Measurements from ENCODE around the gene ZNF69.
"Not testable (repeated sequence)": the region's sequence is repeated elsewhere in the genome, so short reads cannot be mapped to it uniquely, and the experiment has no call there.

The ZNF69 gene

DNA sequence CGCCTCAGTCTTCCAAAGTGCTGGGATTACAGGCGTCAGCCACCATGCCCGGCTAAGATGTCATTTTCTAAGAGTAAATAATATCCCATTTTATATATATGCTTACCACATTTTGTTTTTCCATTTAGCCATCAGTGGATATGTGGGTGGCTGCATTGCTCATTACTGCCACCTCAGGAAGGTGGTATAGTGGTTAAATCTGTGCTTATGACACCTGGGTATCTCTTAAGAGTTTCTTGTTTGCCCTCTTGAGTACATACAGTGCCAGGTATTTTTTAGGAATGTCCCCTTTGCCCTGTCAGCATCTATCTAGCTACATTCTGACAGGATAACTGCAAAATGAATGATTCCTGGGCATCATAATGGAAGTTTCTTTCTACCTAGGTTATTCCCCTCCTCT is 14.6 kb downstream of the ZNF69 start:
- no peak for DNase-seq

DNA sequence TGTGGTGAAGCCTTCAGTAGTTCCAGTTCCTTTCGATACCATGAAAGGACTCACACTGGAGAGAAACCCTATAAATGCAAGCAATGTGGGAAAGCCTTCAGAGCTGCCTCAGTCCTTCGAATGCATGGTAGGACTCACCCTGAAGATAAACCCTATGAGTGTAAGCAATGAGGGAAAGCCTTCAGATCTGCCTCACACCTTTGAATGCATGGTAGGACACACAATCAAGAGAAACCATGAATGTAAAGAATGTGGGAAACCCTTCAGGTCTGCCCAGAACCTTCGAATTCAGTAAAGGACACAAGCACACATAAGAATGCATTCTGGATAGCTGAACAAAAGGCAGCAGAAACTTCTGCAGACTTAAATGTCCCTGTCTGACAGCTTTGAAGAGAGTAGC is 18.3 kb downstream of the ZNF69 start:
- DNase-seq, result no peak

DNA sequence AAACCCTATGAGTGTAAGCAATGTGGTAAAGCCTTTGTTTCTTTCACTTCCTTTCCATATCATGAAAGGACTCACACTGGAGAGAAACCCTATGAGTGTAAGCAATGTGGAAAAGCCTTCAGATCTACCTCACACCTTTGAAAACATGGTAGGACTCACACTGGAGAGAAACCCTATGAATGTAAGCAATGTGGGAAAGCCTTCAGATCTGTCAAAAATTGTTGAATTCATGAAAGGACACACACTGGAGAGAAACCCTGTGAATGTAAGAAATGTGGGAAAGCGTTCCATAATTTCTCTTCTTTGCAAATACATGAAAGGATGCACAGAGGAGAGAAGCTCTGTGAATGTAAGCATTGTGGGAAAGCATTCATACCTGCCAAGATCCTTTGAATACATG is 24.4 kb downstream of the ZNF69 start:
- not testable (repeated sequence) for DNase-seq

DNA sequence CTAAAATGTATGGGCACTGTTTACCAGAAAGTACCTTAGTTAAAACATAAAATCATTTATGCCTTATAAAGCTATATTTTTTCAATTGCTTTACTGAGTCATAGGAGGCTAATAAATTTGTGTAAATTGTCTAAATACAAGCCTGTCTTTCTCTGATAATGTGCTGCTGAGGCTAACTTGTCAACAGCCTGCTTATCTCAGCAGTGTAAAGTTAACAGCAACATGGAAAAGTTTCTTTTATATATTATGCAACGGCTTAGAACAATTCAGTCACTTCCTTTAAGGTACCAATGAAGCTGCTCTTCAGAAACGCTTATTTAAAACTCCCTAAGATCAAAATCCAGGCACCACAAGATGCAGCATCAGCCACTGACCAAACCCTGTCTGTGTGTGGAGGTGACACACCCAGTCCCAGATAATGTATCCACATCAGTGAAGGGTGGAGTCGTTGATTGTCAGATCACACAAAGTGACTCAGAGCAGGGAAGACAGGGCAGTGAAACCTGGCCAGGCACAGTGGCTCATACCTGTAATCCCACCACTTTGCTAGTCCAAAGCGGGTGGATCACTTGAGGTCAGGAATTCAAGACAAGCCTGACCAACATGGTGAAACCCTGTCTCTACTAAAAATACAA is 27.0 kb downstream of the ZNF69 start:
- not testable (repeated sequence) for DNase-seq

DNA sequence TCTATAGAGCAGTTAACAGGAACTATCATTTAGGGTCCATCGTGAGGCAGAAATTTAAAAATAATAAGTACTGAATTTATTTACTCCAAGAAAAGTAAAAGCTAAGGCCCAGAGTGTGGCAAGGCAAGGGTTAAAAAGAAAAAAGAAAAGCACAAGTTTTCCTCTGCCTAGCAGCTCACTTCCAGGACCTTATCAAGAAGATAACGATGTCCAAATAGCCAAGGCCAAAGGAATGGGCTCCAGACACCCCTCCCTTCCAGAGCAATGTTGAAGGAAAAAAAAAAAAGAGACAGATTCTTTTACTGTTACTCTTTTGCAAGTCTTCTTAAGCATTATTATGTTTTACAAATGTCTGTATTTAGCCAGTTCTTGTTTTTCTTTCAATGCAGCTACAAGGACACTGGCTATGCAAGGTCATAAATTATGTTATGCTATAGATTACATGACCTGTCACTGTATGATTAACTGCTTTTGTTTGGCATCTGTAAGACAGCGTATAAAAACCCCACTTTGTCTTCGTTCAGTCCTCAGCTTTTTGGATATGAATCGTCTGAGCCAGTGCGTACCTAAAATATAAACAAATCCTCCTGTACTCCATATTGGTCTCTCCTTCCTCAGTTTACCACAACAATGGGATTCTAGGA is 34.4 kb downstream of the ZNF69 start:
- no peak for DNase-seq

DNA sequence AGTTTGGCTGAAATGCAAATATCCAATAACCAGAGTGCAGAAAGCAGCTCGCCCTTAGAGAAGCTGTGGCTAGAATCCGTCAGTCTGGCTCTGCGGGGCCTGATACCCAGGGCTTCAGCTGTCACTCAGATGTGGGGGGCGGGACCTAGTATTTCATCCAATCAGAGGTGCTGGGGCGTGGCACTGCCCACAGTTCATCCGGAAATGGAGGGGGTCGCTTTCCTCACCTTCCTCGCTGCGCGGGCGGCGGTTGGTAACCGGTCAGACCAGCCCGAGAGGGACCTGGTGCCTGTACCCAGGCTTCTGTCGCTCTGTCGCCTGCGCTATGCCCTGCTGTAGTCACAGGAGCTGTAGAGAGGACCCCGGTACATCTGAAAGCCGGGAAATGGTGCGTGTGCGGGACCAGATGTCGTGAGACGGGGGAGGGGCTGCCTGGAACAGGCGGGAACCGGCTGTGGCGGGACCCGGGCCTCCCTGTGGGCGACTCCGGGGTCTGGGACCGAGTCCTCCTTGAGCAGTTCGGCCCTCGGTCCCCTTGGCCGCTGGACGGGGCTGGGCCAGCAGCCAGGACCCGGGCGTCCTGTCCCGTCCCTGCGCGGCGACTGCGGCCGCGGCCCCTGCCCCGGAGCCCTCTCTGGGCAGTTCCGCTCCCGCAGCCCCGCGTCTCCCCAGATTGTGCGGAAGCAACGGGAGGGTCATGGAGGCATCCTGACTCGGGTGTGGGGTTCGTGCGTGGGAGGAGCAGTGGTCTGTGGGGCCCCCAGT is 37.5 kb downstream of the ZNF69 start, which contains the start of gene ZNF700:
TSS of gene ZNF700 (plus strand) at position 222 of the 765 bp plus-strand sequence. CDS start at position 326, 104 bp downstream.
- peak; percentile 86 for DNase-seq

DNA sequence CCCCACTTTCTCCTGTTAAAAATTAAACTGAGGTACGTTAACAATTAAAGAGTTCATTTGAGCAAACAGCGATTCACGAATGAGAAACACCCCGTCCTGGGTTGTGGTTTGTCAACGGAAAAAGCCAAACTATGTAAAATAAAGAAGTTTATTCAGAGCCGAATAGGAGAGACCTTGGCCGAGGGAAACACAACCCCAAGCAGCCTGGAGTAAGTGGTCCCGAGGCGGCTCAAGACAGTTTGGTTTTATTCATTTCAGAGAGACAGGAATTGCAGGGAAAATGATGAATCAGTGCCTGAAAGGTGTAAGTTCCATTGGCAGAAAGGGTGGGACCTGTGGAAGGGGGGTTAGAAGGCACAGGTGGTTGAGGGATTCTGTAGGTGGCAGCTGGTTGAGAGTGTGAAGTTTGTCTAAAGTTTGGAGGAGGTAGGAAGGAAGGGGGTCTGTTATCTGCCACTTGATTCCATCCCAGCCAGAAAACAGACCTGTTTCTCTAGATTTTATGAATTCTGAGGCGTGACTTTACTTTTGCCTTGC is 38.1 kb downstream of the ZNF69 start:
- not testable (repeated sequence) for DNase-seq

DNA sequence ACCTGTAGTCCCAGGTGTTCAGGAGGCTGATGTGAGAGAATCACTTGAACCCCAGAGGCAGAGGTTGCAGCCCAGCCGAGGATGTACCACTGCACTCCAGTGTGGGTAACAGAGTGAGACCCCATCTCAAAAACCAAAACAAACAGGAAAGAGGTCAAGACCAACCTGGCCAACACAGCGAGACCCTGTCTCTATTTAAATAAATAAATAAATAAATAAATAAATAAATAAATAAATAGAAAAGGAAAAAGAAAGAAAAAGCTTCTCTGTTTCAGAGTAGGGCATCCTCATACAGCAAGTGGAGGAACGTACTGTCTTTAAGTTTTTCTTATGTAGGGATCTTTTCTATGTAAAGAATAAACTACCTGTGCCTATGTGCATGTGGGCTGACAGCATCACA is 39.6 kb downstream of the ZNF69 start:
- DNase-seq, result no peak

DNA sequence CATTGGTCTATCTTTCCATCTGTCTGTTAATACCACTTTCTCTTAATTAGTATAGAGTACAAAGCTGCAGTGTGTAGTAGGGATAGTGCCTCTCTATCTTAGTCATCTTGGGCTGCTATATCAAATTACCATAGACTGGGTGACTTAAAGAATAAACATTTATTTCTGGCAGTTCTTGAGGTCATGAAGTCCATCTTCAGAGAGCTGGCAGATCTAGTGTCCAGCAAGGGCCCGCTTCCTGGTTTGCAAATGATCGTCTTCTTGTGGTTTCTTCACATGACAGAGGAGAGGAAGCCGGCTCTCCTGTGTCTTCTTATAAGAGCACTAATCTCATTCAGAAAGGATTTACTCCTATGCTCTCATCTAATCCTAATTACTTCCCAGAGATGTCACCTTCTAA is 43.5 kb downstream of the ZNF69 start:
- DNase-seq, result no peak

DNA sequence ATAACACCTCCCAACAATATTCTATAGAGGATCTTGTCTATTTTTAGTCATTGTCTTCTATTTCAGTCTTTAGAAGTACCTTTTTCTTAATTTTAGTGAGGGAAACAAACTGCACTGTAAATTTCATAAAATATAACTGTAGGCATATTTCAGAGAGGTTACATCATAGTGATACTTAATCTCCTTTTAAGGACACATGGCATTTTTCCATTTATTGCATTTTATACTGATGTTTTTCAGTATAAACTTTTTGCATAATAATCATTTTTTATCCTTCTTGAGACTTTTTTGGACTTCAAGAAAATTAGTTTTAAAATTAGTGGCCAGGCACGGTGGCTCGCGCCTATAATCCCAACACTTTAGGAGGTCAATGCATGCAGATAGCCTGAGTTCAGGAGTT is 43.9 kb downstream of the ZNF69 start:
- DNase-seq, result no peak

DNA sequence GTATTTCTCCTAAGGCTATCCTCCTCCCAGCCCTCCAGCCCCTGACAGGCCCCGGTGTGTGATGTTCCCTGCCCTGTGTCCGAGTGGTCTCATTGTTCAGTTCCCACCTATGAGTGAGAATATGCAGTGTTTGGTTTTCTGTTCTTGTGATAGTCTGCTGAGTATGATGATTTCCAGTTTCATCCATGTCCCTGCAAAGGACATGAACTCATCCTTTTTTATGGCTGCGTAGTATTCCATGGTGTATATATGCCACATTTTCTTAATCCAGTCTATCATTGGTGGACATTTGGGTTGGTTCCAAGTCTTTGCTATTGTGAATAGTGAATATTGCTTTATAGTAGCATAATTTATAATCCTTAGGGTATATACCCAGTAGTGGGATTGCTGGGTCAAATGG is 48.2 kb downstream of the ZNF69 start:
- not testable (repeated sequence) for DNase-seq

DNA sequence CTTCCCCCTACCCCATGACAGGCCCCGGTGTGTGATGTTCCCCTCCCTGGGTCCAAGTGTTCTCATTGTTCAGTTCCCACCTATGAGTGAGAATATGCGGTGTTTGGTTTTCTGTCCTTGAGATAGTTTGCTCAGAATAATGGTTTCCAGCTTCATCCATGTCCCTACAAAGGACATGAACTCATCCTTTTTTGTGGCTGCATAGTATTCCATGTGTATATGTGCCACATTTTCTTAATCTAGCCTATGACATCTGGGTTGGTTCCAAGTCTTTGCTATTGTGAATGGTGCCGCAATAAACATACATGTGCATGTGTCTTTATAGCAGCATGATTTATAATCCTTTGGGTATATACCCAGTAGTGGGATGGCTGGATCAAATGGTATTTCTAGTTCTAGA is 50.8 kb downstream of the ZNF69 start:
- not testable (repeated sequence) for DNase-seq

DNA sequence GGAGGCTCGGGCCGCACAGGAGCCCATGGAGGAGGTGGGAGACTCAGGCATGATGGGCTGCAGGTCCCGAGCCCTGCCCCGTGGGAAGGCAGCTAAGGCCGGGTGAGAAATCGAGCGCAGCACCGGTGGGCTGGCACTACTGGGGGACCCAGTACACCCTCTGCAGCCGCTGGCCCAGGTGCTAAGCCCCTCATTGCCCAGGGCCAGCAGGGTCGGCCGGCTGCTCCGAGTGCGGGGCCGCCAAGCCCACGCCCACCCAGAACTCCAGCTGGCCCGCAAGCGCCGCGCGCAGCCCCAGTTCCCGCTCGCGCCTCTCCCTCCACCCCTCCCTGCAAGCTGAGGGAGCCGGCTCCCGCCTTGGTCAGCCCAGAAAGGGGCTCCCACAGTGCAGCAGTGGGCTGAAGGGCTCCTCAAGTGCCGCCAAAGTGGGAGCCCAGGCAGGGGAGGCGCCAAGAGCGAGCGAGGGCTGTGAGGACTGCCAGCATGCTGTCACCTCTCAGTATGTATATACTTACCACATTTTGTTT is 53.8 kb downstream of the ZNF69 start:
- DNase-seq, result not testable (repeated sequence)

DNA sequence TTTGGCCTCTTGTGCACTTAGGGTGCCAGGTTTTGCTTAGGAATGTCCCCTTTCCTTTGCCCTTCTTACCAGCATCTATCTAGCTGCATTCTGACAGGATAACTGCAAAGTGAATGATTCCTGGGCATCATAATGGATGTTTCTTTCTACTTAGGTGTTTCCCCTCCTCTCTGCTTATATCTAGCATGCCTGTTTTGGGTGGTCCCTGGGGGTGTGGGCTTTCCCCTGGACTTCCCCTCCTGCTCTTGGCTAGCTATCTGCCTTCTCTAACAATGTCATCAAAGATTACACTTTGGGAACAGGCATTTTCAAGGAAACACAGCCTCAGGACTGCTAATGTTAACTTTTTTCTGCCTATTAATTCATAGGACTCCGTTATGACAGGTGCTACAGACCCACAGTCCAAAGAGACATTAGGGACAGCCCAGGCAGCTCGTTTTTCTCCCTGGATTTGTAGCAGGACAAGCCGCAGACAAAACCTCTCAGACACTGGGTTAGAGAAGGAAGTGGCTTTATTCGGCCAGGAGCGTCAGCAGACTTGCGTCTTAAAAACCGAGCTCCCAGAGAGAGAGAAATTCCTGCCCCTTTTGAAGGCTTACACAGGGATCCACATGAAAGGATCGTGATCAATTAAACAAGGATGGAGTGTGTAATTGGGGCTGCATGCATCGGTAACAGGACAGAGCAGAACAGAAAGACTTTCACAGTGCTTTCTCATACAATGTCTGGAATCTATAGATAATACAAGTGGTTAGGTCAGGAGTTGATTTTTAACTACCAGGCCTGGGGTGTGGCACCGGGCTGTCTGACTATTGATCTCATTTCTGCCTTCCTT is 54.6 kb downstream of the ZNF69 start:
- DNase-seq, result no peak

DNA sequence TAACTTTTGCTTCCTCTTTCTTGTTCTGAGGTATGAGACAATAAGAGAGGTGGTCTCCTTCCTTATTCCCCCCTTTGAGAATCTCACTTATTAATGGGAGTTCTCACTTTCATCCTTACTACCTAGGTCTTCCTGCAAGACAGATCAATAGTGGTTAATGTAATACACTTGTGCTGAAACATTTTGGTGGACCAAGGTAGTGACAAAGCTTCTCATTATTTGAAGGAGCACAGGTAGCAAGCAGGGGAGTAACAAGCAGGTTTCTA is 55.2 kb downstream of the ZNF69 start:
- no peak for DNase-seq

DNA sequence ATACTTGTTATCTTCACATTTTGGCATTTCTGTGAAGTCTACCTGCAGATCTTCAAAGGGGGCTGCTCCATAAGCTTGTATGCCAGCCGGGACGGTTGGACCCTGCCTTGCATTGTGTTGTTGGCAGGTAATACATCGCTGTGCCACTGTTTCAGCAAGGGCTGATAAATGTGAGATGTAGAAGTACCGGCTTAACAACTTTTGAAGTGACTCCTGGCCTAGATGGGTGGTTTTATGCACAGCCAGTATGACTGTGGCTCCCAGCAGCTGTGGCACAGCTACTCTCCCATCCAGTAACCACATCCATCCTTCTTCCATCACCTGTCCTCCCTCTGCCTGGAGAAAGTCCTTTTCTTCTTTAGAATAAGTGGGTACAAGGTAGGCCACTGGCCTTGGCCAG is 57.1 kb downstream of the ZNF69 start:
- DNase-seq, result no peak

DNA sequence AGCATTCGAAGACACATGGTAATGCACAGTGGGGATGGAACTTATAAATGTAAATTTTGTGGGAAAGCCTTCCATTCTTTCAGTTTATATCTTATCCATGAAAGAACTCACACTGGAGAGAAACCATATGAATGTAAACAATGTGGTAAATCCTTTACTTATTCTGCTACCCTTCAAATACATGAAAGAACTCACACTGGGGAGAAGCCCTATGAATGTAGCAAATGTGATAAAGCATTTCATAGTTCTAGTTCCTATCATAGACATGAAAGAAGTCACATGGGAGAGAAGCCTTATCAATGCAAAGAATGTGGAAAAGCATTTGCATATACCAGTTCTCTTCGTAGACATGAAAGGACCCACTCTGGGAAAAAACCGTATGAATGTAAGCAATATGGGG is 61.1 kb downstream of the ZNF69 start:
- no peak for DNase-seq

DNA sequence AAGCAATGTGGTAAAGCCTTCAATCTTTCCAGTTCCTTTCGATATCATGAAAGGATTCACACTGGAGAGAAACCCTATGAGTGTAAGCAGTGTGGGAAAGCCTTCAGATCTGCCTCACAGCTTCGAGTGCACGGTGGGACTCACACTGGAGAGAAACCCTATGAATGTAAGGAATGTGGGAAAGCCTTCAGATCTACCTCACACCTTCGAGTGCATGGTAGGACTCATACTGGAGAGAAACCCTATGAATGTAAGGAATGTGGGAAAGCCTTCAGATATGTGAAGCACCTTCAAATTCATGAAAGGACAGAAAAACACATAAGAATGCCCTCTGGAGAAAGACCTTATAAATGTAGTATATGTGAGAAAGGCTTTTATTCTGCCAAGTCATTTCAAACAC is 61.6 kb downstream of the ZNF69 start:
- no peak for DNase-seq

DNA sequence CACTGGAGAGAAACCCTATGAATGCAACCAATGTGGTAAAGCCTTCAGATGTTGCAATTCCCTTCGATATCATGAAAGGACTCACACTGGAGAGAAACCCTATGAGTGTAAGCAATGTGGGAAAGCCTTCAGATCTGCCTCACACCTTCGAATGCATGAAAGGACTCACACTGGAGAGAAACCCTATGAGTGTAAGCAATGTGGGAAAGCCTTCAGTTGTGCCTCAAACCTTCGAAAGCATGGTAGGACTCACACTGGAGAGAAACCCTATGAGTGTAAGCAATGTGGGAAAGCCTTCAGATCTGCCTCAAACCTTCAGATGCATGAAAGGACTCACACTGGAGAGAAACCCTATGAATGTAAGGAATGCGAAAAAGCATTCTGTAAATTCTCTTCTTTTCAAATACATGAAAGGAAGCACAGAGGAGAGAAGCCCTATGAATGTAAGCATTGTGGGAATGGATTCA is 62.1 kb downstream of the ZNF69 start:
- DNase-seq, result not testable (repeated sequence)

DNA sequence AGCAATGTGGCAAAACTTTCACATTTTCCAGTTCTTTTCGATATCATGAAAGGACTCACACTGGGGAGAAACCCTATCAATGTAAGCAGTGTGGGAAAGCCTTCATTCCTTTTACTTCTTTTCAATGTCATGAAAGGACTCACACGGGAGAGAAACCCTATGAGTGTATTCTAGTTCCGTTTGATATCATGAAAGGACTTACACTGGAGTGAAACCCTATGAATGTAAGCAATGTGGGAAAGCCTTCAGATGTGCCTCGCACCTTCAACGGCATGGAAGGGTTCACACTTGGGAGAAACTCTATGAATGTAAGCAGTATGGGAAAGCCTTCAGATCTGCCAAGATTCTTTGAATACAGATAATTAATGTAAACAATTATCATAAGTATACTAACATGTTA is 62.7 kb downstream of the ZNF69 start:
- DNase-seq, result no peak

All from central memory CD4-positive, alpha-beta T cell (primary cell).